ENCODE data around the gene NIN. TPM values are rescaled to one million over a fixed set of nuclear protein-coding genes. Genes with fewer than 3 reads are reported as not detected.

The NIN gene
- total RNA-seq, 1 donor = 33.4 TPM

DNA sequence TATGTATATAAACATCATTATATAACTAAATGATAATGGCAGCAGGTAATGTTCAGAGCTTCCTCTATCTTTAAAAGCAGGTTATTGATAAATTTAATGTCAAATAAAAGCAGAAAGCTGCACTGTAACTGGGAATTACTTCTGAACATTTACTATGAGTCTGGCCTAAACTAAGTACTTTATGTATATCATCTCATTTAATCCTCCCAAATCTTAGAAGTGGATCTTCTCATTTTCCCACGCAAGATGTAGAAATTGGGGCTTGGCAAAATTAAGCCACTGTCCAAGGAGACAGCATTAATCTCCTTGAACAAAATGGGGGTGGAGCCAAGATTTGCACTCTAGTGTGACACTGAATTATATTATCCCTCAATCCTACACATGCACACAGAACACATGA is 5.7 kb downstream of the NIN start:
- no peak for TF ChIP-seq CTCF (IDR thresholded peaks at IDR 0.05; ENCODE audit: insufficient read depth, low read length)
- no peak for DNase-seq (ENCODE audit: low read depth)
- no peak overlapping the region for H3K4me3 ChIP-seq (ENCODE audit: low read depth, low read length)

DNA sequence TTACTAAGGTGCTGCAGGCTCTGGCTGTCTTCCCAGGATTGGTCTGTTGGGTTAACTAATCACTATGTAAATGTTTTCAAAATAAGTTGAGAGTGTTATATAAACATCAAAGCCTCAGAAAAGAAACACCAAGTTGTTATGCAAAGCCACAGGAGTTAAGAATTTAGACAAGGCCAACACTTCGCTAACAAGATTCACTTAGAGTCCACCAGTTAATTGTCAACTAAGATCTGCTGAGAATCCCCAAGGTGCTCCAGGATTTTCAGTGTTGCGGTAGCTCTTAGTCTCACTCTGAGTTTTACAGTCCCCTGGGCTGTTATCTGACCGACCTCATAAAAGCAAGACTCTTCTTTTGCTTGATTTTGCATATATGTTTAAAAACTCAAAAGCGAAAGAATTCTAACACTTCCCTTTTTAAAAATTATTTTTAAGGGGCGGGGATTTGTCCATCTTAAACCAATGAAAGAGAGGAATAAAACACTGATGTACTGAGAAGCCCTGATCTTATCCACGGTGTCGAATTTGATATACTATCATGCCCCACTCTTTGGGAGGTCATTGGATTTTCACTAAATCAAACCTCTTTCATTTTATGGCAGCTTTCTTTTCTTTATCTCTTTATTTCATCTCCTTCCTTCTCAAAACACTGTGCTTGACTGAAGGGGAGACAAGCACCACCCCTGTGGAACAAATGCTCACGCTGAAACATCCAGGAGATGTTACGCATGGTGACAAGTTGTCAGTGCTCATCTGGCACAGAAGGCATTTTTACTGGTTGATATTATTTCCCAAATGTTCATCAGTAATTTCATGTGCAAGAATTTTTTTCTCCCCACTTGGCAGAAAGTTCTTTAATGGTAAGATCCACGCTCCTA is 7.0 kb downstream of the NIN start:
- no peak for DNase-seq (ENCODE audit: low read depth)
- no peak overlapping the region for H3K4me3 ChIP-seq (ENCODE audit: low read depth, low read length)

GRCh38 chr14:50823051-50823761 is 7.8 kb downstream of the NIN start:
- H3K4me3 ChIP-seq (ENCODE audit: low read depth, low read length) = no peak overlapping the region
- no peak for TF ChIP-seq CTCF (IDR thresholded peaks at IDR 0.05; ENCODE audit: insufficient read depth, low read length)
- DNase-seq (ENCODE audit: low read depth) = peak; percentile 50

More for the DNA sequence above, 7.0 kb downstream of the NIN start:
- TF ChIP-seq CTCF (IDR thresholded peaks at IDR 0.05; ENCODE audit: insufficient read depth, low read length) = no peak

- DNase-seq (ENCODE audit: low read depth) = no peak
- TF ChIP-seq CTCF (IDR thresholded peaks at IDR 0.05; ENCODE audit: insufficient read depth, low read length) = no peak
- H3K4me3 ChIP-seq (ENCODE audit: low read depth, low read length) = no peak overlapping the region
These were observed 8.4 kb downstream of the NIN start for GRCh38 chr14:50822501-50823042.

- H3K4me3 ChIP-seq (ENCODE audit: low read depth, low read length) = no peak overlapping the region
- no peak for TF ChIP-seq CTCF (IDR thresholded peaks at IDR 0.05; ENCODE audit: insufficient read depth, low read length)
- DNase-seq (ENCODE audit: low read depth) = no peak
These were observed 9.2 kb downstream of the NIN start for GRCh38 chr14:50821510-50822464.
